Mesenchymal stem cell (in vitro differentiated cells and primary cell): Measurements from ENCODE around the gene MGLL.

Experiments used
- DNase-seq: peaks from one replicate; pipeline ENCODE4 v3.0.0-alpha.2; 2013
- H2AFZ ChIP-seq: one replicate; pipeline ENCODE4 v1.6.1; 2013; ENCODE audit warnings: low read depth, mild to moderate bottlenecking, control low read depth, inconsistent platforms, low read length, moderate library complexity
- H2AK5ac ChIP-seq: 2 replicates; pipeline ENCODE4 v1.6.1; 2013; ENCODE audit warnings: low read length, moderate library complexity, mild to moderate bottlenecking, inconsistent platforms; ENCODE audit not compliant: severe bottlenecking
- H2BK120ac ChIP-seq: one replicate; pipeline ENCODE4 v1.6.1; 2013; ENCODE audit warnings: low read depth, mild to moderate bottlenecking, inconsistent platforms, low read length, moderate library complexity
- H2BK12ac ChIP-seq, 2 experiments: one replicate each; pipeline ENCODE4 v1.6.1; 2013; ENCODE audit warnings: inconsistent platforms in 2 of 2, low read length in 2 of 2, mild to moderate bottlenecking in 2 of 2, moderate library complexity in 2 of 2, control low read depth in 1 of 2
- H2BK15ac ChIP-seq: one replicate; pipeline ENCODE4 v1.6.1; 2013; ENCODE audit warnings: mild to moderate bottlenecking, low read depth, inconsistent platforms; ENCODE audit not compliant: poor library complexity, severe bottlenecking
- H2BK5ac ChIP-seq: 2 replicates; pipeline ENCODE4 v1.6.1; 2013; ENCODE audit warnings: low read depth, mild to moderate bottlenecking, low read length, control low read depth, inconsistent platforms; ENCODE audit not compliant: poor library complexity, severe bottlenecking
- H3K14ac ChIP-seq, 2 experiments: one replicate each; pipeline ENCODE4 v1.6.1; 2013; ENCODE audit warnings: inconsistent platforms in 2 of 2, low read length in 2 of 2, control low read depth in 1 of 2, mild to moderate bottlenecking in 1 of 2, moderate library complexity in 1 of 2
- H3K18ac ChIP-seq, 2 experiments: one replicate each; pipeline ENCODE4 v1.6.1; 2013; ENCODE audit warnings: inconsistent platforms in 2 of 2, low read length in 2 of 2, control low read depth in 1 of 2, low read depth in 1 of 2, mild to moderate bottlenecking in 1 of 2
- H3K23ac ChIP-seq, 2 experiments: one replicate each; pipeline ENCODE4 v1.6.1; 2013; ENCODE audit warnings: inconsistent platforms in 2 of 2, low read length in 2 of 2, mild to moderate bottlenecking in 2 of 2, moderate library complexity in 2 of 2, control low read depth in 1 of 2
- H3K27ac ChIP-seq: 2 replicates; pipeline ENCODE4 v1.5.1; 2013; ENCODE audit warnings: mild to moderate bottlenecking, moderate library complexity, low read length, control low read depth, inconsistent platforms; ENCODE audit not compliant: poor library complexity, severe bottlenecking
- H3K27me3 ChIP-seq, 2 experiments: 2 replicates each; pipeline versions ENCODE4 v1.6.1 to v1.7.0; 2013; ENCODE audit warnings: low read length in 2 of 2, mild to moderate bottlenecking in 2 of 2, moderate library complexity in 2 of 2, control low read depth in 1 of 2, inconsistent platforms in 1 of 2; ENCODE audit not compliant: control insufficient read depth in 1 of 2, insufficient read depth in 1 of 2
- H3K36me3 ChIP-seq, 2 experiments: 2 replicates each; pipeline versions ENCODE4 v1.6.1 to v1.7.0; 2013; ENCODE audit warnings: low read length in 2 of 2, control low read depth in 1 of 2, inconsistent platforms in 1 of 2, low read depth in 1 of 2, mild to moderate bottlenecking in 1 of 2; ENCODE audit not compliant: insufficient read depth in 2 of 2, control insufficient read depth in 1 of 2
- H3K4ac ChIP-seq, 2 experiments: one replicate each; pipeline ENCODE4 v1.6.1; 2013; ENCODE audit warnings: inconsistent platforms in 2 of 2, low read length in 2 of 2, mild to moderate bottlenecking in 2 of 2, moderate library complexity in 2 of 2, control low read depth in 1 of 2, low read depth in 1 of 2
- H3K4me1 ChIP-seq: 2 replicates; pipeline ENCODE4 v1.6.1; 2013; ENCODE audit warnings: low read depth, low read length, control low read depth; ENCODE audit not compliant: control insufficient read depth, insufficient read depth
- H3K4me2 ChIP-seq: 2 replicates; pipeline ENCODE4 v1.6.1; 2013; ENCODE audit warnings: low read length, mild to moderate bottlenecking, inconsistent platforms; ENCODE audit not compliant: poor library complexity, severe bottlenecking
- H3K4me3 ChIP-seq, 2 experiments: 2 replicates each; pipeline versions ENCODE4 v1.5.1 to v1.7.0; 2013; ENCODE audit warnings: low read length in 2 of 2, mild to moderate bottlenecking in 2 of 2, control low read depth in 1 of 2, low read depth in 1 of 2; ENCODE audit not compliant: insufficient read depth in 1 of 2
- H3K79me1 ChIP-seq: replicated peaks from 2 replicates; pipeline ENCODE4 v1.6.1; 2013; ENCODE audit warnings: mild to moderate bottlenecking, control low read depth, low read length, inconsistent platforms; ENCODE audit not compliant: poor library complexity, severe bottlenecking
- H3K9ac ChIP-seq: 2 replicates; pipeline ENCODE4 v1.7.0; 2013; ENCODE audit warnings: mild to moderate bottlenecking, low read length, moderate library complexity
- H3K9me3 ChIP-seq: 2 replicates; pipeline ENCODE4 v1.7.0; 2013; ENCODE audit warnings: mild to moderate bottlenecking, low read length; ENCODE audit not compliant: control insufficient read depth
- H4K8ac ChIP-seq: one replicate; pipeline ENCODE4 v1.6.1; 2013; ENCODE audit warnings: inconsistent platforms, mild to moderate bottlenecking, low read length, moderate library complexity
- H4K91ac ChIP-seq: one replicate; pipeline ENCODE4 v1.6.1; 2013; ENCODE audit warnings: mild to moderate bottlenecking, low read length, inconsistent platforms
- WGBS: methylation state at CpG from one replicate; pipeline ENCODE4 v1.1.7; 2013; ENCODE audit warnings: mixed read lengths; 5-methylcytosine and 5-hydroxymethylcytosine counted together

The MGLL gene

GRCh38 chr3:127690106-127690505, 132.2 kb downstream of the MGLL start:
- peak overlapping the region; percentile 33 to 79 for H3K4ac ChIP-seq
- H2BK120ac ChIP-seq, result peak overlapping the region; percentile 95
- DNase-seq, result peak; percentile 45
- no peak overlapping the region for H3K14ac ChIP-seq
- peaks cover 15% of the 10 kb centered on the region for H3K79me1 ChIP-seq
- peak overlapping the region; percentile 59 for H3K9ac ChIP-seq
- H3K4me2 ChIP-seq, result no peak overlapping the region
- H3K4me1 ChIP-seq, result peaks cover 52% of the 10 kb centered on the region
- peak overlapping the region; percentile 47 for H3K27ac ChIP-seq
- H2BK5ac ChIP-seq, result peak overlapping the region; percentile 1
- no peak overlapping the region for H3K18ac ChIP-seq
- H3K23ac ChIP-seq, result no peak overlapping the region
- WGBS, result 21% methylated on average over 4 of the region's 4 CpGs
- no peaks in the 10 kb centered on the region for H3K9me3 ChIP-seq
- no peak overlapping the region for H3K4me3 ChIP-seq
- peak overlapping the region; percentile 89 for H4K91ac ChIP-seq
- H2AFZ ChIP-seq, result no peak overlapping the region
- peak overlapping the region; percentile 87 for H4K8ac ChIP-seq
- H2BK12ac ChIP-seq, result peak overlapping the region in 1 of 2 experiments; percentile 35
- H3K36me3 ChIP-seq, result peaks cover 41 to 43% of the 10 kb centered on the region in 2 experiments
- H2BK15ac ChIP-seq, result peak overlapping the region; percentile 37
- no peaks in the 10 kb centered on the region for H3K27me3 ChIP-seq
- peak overlapping the region; percentile 62 for H2AK5ac ChIP-seq

DNA sequence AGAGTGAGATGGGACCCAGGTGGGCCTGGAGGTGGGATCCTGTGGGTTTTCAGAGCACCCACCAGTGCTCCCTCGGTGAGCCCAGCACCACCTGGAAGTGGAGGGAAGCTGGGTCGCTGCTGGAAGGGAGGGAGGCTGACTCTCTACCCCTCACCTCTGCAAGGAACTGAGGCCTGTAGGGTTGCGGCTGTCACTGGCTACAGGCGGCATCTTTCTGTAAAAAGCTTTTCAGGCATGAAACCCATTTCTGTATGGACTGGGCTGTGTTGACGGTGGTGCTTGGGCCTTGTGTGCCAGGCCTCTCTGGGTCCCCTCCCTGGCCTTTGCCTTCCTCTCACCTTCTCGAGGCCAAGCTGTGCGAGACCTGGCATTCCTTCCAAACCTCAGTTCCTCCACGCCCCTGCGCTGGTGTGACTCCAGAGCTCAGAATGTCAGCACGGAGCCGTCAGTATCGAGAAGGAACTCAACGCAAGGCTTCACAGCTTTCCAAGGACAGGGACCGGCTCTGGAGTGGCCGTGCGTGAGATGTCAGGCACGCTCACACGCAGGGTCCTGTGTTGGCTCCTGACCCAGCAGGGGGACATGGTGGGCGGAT, 133.0 kb downstream of the MGLL start:
- Histone ChIP-seq H3K79me1 (peaks cover 12% of the 10 kb centered on the region), H3K4me1 (peaks cover 48% of the 10 kb centered on the region), H3K23ac (no peak overlapping the region), H3K36me3 (peaks cover 36% of the 10 kb centered on the region in 2 experiments), H3K27ac (peak overlapping the region; percentile 60), H2BK5ac (no peak overlapping the region), H3K18ac (peak overlapping the region in 1 of 2 experiments; percentile 67), H4K91ac (peak overlapping the region; percentile 48), H2AFZ (no peak overlapping the region), H3K9me3 (no peaks in the 10 kb centered on the region), H3K14ac (peak overlapping the region in 1 of 2 experiments; percentile 79), H3K4ac (peak overlapping the region in 1 of 2 experiments; percentile 52), H4K8ac (peak overlapping the region; percentile 66), H3K4me2 (no peak overlapping the region), H2BK120ac (no peak overlapping the region), H3K27me3 (no peaks in the 10 kb centered on the region), H2BK15ac (no peak overlapping the region), H2AK5ac (peak overlapping the region; percentile 95), H2BK12ac (peak overlapping the region in 1 of 2 experiments; percentile 84), H3K9ac (peak overlapping the region; percentile 59), H3K4me3 (no peak overlapping the region)
- WGBS, result 93% methylated on average over 19 of the region's 19 CpGs
- DNase-seq, result no peak

GRCh38 chr3:127688416-127689265, 133.7 kb downstream of the MGLL start:
- H3K9me3 ChIP-seq, result no peaks in the 10 kb centered on the region
- peaks cover 48% of the 10 kb centered on the region for H3K4me1 ChIP-seq
- no peak overlapping the region for H3K4me2 ChIP-seq
- peak overlapping the region in 1 of 2 experiments; percentile 47 for H2BK12ac ChIP-seq
- peak overlapping the region; percentile 52 for H2BK15ac ChIP-seq
- peak overlapping the region in 1 of 2 experiments; percentile 3 for H3K4ac ChIP-seq
- peak; percentile 46 for DNase-seq
- H2BK120ac ChIP-seq, result no peak overlapping the region
- H4K8ac ChIP-seq, result peak overlapping the region; percentile 35
- H2AK5ac ChIP-seq, result peak overlapping the region; percentile 95
- peak overlapping the region in 1 of 2 experiments; percentile 67 for H3K18ac ChIP-seq
- no peak overlapping the region for H3K23ac ChIP-seq
- 73% methylated on average over 19 of the region's 20 CpGs for whole genome bisulfite sequencing
- H3K36me3 ChIP-seq, result peaks cover 33 to 35% of the 10 kb centered on the region in 2 experiments
- H3K79me1 ChIP-seq, result peaks cover 10% of the 10 kb centered on the region
- no peaks in the 10 kb centered on the region for H3K27me3 ChIP-seq
- H3K9ac ChIP-seq, result no peak overlapping the region
- H3K27ac ChIP-seq, result no peak overlapping the region
- H2BK5ac ChIP-seq, result no peak overlapping the region
- H3K14ac ChIP-seq, result no peak overlapping the region
- H3K4me3 ChIP-seq, result no peak overlapping the region
- peak overlapping the region; percentile 59 for H4K91ac ChIP-seq
- no peak overlapping the region for H2AFZ ChIP-seq

DNA sequence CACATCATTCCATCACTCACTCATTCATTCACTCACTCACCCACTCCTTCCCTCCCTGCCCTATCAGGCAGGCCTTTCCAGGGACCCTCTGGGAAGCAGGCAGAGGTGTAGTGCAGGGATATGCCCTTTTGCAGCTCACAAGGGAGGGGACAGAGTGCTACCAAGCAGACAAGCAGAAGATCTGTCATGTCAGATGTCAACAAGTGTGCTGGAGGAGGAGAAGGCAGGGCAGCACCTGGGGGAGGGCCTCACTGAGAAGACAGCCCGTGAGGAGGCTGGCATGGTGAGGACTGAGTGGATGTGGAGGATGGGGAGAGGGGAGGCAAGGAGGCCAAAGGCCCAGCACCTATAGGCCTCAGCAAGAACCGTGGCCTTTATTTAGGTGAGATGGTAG, 134.3 kb downstream of the MGLL start:
- Histone ChIP-seq H2AK5ac (peak overlapping the region; percentile 0), H3K36me3 (peaks cover 27 to 28% of the 10 kb centered on the region in 2 experiments), H3K18ac (peak overlapping the region in 1 of 2 experiments; percentile 16), H2BK5ac (no peak overlapping the region), H3K9me3 (no peaks in the 10 kb centered on the region), H2BK15ac (no peak overlapping the region), H3K4me3 (no peak overlapping the region), H3K4me2 (no peak overlapping the region), H3K4ac (no peak overlapping the region), H3K14ac (peak overlapping the region in 1 of 2 experiments; percentile 19), H3K4me1 (peaks cover 49% of the 10 kb centered on the region), H2BK12ac (peak overlapping the region in 1 of 2 experiments; percentile 21), H3K27ac (no peak overlapping the region), H3K9ac (no peak overlapping the region), H3K23ac (no peak overlapping the region), H4K91ac (no peak overlapping the region), H4K8ac (no peak overlapping the region), H3K27me3 (no peaks in the 10 kb centered on the region), H2AFZ (no peak overlapping the region), H3K79me1 (peaks cover 4% of the 10 kb centered on the region), H2BK120ac (no peak overlapping the region)
- WGBS, result 79% methylated on average over 2 of the region's 2 CpGs
- no peak for DNase-seq
